H1 (cell line): ENCODE results near the gene KANSL1L. TPM values are rescaled to one million over a fixed set of nuclear protein-coding genes. Genes with fewer than 3 reads are reported as not detected.

ENCODE experiments used
- ATF3 ChIP-seq: IDR thresholded peaks from 2 replicates; pipeline ENCODE4 v1.6.1; 2011; ENCODE audit warnings: low read depth, mild to moderate bottlenecking, low read length; ENCODE audit not compliant: insufficient read depth
- BACH1 ChIP-seq: IDR thresholded peaks from 2 replicates; pipeline ENCODE4 v1.6.1; 2012; ENCODE audit warnings: low read length, improper control_type of control experiment
- CBX8 ChIP-seq: fragments of 300-800, 300-1000 bp; sonication (generic); IDR thresholded peaks from 2 replicates; pipeline ENCODE4 v1.7.1; 2016; ENCODE audit warnings: low read depth, low read length, borderline replicate concordance
- CHD1 ChIP-seq: IDR thresholded peaks from 2 replicates; pipeline ENCODE4 v1.6.1; 2012; ENCODE audit warnings: low read depth, low read length, improper control_type of control experiment
- CHD7 ChIP-seq: fragments of 300-600 bp; sonication (generic); IDR thresholded peaks from 2 replicates; pipeline ENCODE4 v1.7.1; 2012; ENCODE audit warnings: low read length, moderate library complexity, mild to moderate bottlenecking, inconsistent platforms; ENCODE audit not compliant: insufficient replicate concordance
- EGR1 ChIP-seq: IDR thresholded peaks from 2 replicates; pipeline ENCODE4 v1.6.1; 2011; ENCODE audit warnings: low read depth, low read length, borderline replicate concordance
- HDAC2 ChIP-seq, 2 experiments: fragments of 300-600 bp in 1 of 2; sonication (generic) in 1 of 2; IDR thresholded peaks; 2 replicates each; pipeline ENCODE4 v1.6.1; 2011 to 2012; ENCODE audit warnings: low read depth in 2 of 2, low read length in 2 of 2, mild to moderate bottlenecking in 2 of 2, moderate library complexity in 2 of 2, borderline replicate concordance in 1 of 2, inconsistent platforms in 1 of 2
- KDM4A ChIP-seq: IDR thresholded peaks from one replicate; pipeline ENCODE4 v1.7.1; 2012; ENCODE audit warnings: low read depth, mild to moderate bottlenecking, moderate library complexity, low read length, inconsistent platforms; ENCODE audit not compliant: severe bottlenecking
- SAP30 ChIP-seq: fragments of 300-600 bp; sonication (generic); IDR thresholded peaks from 2 replicates; pipeline ENCODE4 v1.7.1; 2012; ENCODE audit warnings: low read length, moderate library complexity, mild to moderate bottlenecking, inconsistent platforms; ENCODE audit not compliant: insufficient read depth, insufficient replicate concordance
- SP4 ChIP-seq: IDR thresholded peaks from 2 replicates; pipeline ENCODE4 v1.6.1; 2012; ENCODE audit warnings: low read length, inconsistent platforms
- TAF1 ChIP-seq: IDR thresholded peaks from 2 replicates; pipeline ENCODE4 v1.6.1; 2011; ENCODE audit warnings: mild to moderate bottlenecking, low read depth, low read length
- polyA plus RNA-seq, 7 experiments: library from polyadenylated mRNA; depleted of rRNA in 3 of 7; stranded (reverse) in 5 of 7; unstranded in 2 of 7; fragments of >200 nt in 5 of 7; fragments of 200-250 nt in 2 of 7; gene quantifications; 1 replicate in 5 of 7; 2 replicates in 1 of 7; 4 replicates in 1 of 7; pipeline versions ENCODE4 v1.2.1 to v1.2.3, GENCODE V29; 2011 to 2013; ENCODE audit warnings: missing spikeins in 2 of 7, mixed read lengths in 2 of 7
- total RNA-seq: library from RNA; stranded (reverse); fragmentation: NEBNext Ultra II Directional; extraction: Animal tissue kit (Norgen Biotek cat#: 25700); gene quantifications from 2 replicates; pipeline ENCODE4 v1.2.1, GENCODE V29; 2021

KANSL1L gene
- total and polyA plus RNA-seq, 2 of the 8 experiments (the other 6 are each of a cell fraction or from before 2014, with no cell fraction given): 5.4 to 17.2 TPM

GRCh38 chr2:209973328-209973727 is 197.9 kb downstream of the KANSL1L start (continued):
- TF ChIP-seq CHD7 (no peak), EGR1 (no peak), BACH1 (no peak), TAF1 (no peak), ATF3 (no peak), CBX8 (no peak), SAP30 (no peak), HDAC2 (IDR thresholded peaks at IDR 0.05; ENCODE audit: borderline replicate concordance in 1 of 2, low read depth in 2 of 2, low read length in 2 of 2) (no peak), CHD1 (no peak), SP4 (no peak), KDM4A (no peak)
